HFFc6 (cell line): Measurements from ENCODE around the gene CLDN16. TPM values are rescaled to one million over a fixed set of nuclear protein-coding genes. Genes with fewer than 3 reads are reported as not detected.

ENCODE experiments used
- DNase-seq: peaks from one replicate; pipeline ENCODE4 v3.0.0-alpha.2; 2018
- H3K27ac Mint-ChIP-seq: 2 replicates; pipeline ENCODE4 v1.8.0; 2020; ENCODE audit warnings: mild to moderate bottlenecking, mixed read lengths
- H3K27me3 Mint-ChIP-seq: 2 replicates; pipeline ENCODE4 v1.8.0; 2021; ENCODE audit warnings: mild to moderate bottlenecking, moderate library complexity, mixed read lengths; ENCODE audit not compliant: insufficient read depth
- H3K36me3 Mint-ChIP-seq: 2 replicates; pipeline ENCODE4 v1.8.0; 2021; ENCODE audit warnings: low read depth, mixed read lengths
- H3K4me1 Mint-ChIP-seq: 2 replicates; pipeline ENCODE4 v1.8.0; 2020; ENCODE audit warnings: low read depth, mixed read lengths
- H3K4me3 Mint-ChIP-seq: 2 replicates; pipeline ENCODE4 v1.8.0; 2020; ENCODE audit warnings: mild to moderate bottlenecking, moderate library complexity, mixed read lengths
- H3K9me3 Mint-ChIP-seq: 2 replicates; pipeline ENCODE4 v1.8.0; 2020; ENCODE audit warnings: mild to moderate bottlenecking, mixed read lengths
- total RNA-seq, 6 experiments: library from RNA; stranded (reverse); fragmentation: NEBNext Ultra II Directional; extraction: Animal tissue kit (Norgen Biotek cat#: 25700); gene quantifications; 2 replicates in 1 of 6; 3 replicates in 5 of 6; pipeline ENCODE4 v1.2.3, GENCODE V29; 2021
- TF ChIP-seq, protein P1 (sequence below): fragments of 200-600 bp; sonication (generic); IDR thresholded peaks from 2 replicates; pipeline ENCODE4 v1.5.0; 2021; ENCODE audit warnings: antibody characterized with exemption, mild to moderate bottlenecking

CLDN16 gene
- total RNA-seq, 6 experiments from 2014 or later: 0.05 to 0.07 TPM; not detected in 4

DNA sequence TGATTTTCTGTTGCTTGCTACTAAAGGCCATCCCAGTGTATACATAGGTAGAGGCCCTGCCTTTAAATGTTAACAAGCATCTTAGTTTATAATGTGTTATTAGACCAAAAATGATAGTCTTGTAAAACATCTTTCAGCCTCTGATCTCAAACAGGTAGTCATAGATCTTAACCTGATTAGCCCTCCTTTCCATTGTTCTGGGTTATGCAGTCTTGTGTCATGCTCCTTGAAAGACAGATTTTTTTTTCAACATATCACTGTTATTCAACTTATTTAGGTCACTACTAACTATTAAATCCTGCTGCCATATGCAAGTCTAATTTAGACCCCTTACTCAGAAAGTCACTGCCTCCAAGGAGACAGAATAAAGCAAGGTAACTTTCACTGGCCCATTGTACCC lies 19.1 kb upstream of the CLDN16 start:
- Mint-ChIP-seq H3K4me1 (peaks cover 9% of the 10 kb centered on the region), H3K27me3 (no peaks in the 10 kb centered on the region), H3K36me3 (no peaks in the 10 kb centered on the region), H3K27ac (no peak overlapping the region), H3K4me3 (no peak overlapping the region), H3K9me3 (no peaks in the 10 kb centered on the region)
- no peak for DNase-seq
- TF ChIP-seq, protein P1, sequence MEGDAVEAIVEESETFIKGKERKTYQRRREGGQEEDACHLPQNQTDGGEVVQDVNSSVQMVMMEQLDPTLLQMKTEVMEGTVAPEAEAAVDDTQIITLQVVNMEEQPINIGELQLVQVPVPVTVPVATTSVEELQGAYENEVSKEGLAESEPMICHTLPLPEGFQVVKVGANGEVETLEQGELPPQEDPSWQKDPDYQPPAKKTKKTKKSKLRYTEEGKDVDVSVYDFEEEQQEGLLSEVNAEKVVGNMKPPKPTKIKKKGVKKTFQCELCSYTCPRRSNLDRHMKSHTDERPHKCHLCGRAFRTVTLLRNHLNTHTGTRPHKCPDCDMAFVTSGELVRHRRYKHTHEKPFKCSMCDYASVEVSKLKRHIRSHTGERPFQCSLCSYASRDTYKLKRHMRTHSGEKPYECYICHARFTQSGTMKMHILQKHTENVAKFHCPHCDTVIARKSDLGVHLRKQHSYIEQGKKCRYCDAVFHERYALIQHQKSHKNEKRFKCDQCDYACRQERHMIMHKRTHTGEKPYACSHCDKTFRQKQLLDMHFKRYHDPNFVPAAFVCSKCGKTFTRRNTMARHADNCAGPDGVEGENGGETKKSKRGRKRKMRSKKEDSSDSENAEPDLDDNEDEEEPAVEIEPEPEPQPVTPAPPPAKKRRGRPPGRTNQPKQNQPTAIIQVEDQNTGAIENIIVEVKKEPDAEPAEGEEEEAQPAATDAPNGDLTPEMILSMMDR: no peak

DNA sequence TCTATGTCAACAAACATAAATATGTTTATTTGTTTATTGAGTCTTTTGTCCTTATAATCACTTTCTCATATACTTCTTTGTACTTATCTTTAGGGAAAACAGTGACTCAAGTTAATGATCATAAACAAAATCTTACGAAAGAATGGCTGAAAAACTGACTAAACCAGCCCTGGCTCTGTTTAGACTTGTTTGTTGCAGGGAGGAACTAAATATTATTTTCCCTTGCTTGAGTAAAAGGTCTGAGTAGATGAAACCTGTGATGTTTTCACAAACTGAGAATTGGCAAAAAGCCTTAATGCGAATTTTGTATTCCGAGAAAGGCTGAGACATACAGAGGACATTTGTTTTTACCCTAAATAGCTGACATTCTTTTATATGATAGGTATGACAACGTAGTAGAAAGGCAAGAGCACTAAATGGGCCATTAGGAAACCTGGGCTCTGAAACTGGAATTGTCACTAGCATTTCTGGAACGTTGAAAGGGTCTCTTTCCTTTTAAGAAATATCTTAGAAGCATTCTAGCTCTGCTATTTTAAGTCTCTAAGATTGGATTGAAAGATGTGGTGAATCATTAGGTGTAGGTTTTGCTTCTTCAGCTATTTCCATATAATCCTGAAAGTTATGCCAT lies 18.2 kb upstream of the CLDN16 start:
- Mint-ChIP-seq H3K4me3 (no peak overlapping the region), H3K27ac (no peak overlapping the region), H3K36me3 (no peaks in the 10 kb centered on the region), H3K9me3 (no peaks in the 10 kb centered on the region), H3K27me3 (no peaks in the 10 kb centered on the region), H3K4me1 (peaks cover 17% of the 10 kb centered on the region)
- TF ChIP-seq, protein P1: no peak
- DNase-seq: no peak

- Mint-ChIP-seq H3K4me1 (peaks cover 22% of the 10 kb centered on the region), H3K27ac (no peak overlapping the region), H3K27me3 (no peaks in the 10 kb centered on the region), H3K4me3 (no peak overlapping the region), H3K9me3 (no peaks in the 10 kb centered on the region), H3K36me3 (no peaks in the 10 kb centered on the region)
- TF ChIP-seq, protein P1: no peak
- no peak for DNase-seq
Measured at GRCh38 chr3:190370369-190370768, 17.6 kb upstream of the CLDN16 start.

GRCh38 chr3:190371152-190371551 lies 16.8 kb upstream of the CLDN16 start:
- TF ChIP-seq, protein P1: no peak
- H3K36me3 Mint-ChIP-seq: no peaks in the 10 kb centered on the region
- H3K9me3 Mint-ChIP-seq: no peaks in the 10 kb centered on the region
- peaks cover 23% of the 10 kb centered on the region for H3K4me1 Mint-ChIP-seq
- DNase-seq: no peak
- H3K27ac Mint-ChIP-seq: no peak overlapping the region
- no peaks in the 10 kb centered on the region for H3K27me3 Mint-ChIP-seq
- no peak overlapping the region for H3K4me3 Mint-ChIP-seq

GRCh38 chr3:190375246-190375645 lies 12.7 kb upstream of the CLDN16 start:
- Mint-ChIP-seq H3K4me3 (no peak overlapping the region), H3K4me1 (peaks cover 51% of the 10 kb centered on the region), H3K36me3 (no peaks in the 10 kb centered on the region), H3K27ac (no peak overlapping the region), H3K9me3 (no peaks in the 10 kb centered on the region), H3K27me3 (no peaks in the 10 kb centered on the region)
- TF ChIP-seq, protein P1: no peak
- DNase-seq: no peak

GRCh38 chr3:190375671-190376070 lies 12.3 kb upstream of the CLDN16 start:
- H3K27ac Mint-ChIP-seq: no peak overlapping the region

More at GRCh38 chr3:190375671-190376070, 12.3 kb upstream of the CLDN16 start:
- TF ChIP-seq, protein P1: no peak
- H3K27me3 Mint-ChIP-seq: no peaks in the 10 kb centered on the region
- no peak for DNase-seq
- no peaks in the 10 kb centered on the region for H3K9me3 Mint-ChIP-seq
- H3K4me3 Mint-ChIP-seq: no peak overlapping the region
- peaks cover 52% of the 10 kb centered on the region for H3K4me1 Mint-ChIP-seq
- H3K36me3 Mint-ChIP-seq: no peaks in the 10 kb centered on the region
